Keratinocyte (primary cell): Measurements from ENCODE around the gene SLC12A5. TPM values are rescaled to one million over a fixed set of nuclear protein-coding genes. Genes with fewer than 3 reads are reported as not detected.

Experiments
- DNase-seq: peaks from one replicate; pipeline ENCODE4 v3.0.0-alpha.2; 2011; ENCODE audit warnings: low read depth, missing footprints, low spot score
- FAIRE-seq: peaks from 2 replicates; lab custom pipeline; 2011; peaks lifted over from hg19 to GRCh38; lab: Jason Lieb, UNC
- H2AFZ ChIP-seq: 2 replicates; pipeline ENCODE4 v1.6.0; 2012; ENCODE audit warnings: low read length, control low read depth, inconsistent platforms; ENCODE audit not compliant: control insufficient read depth
- H3K27ac ChIP-seq: 2 replicates; pipeline ENCODE4 v1.5.1; 2011; ENCODE audit warnings: low read length; ENCODE audit not compliant: control insufficient read depth, insufficient read depth
- H3K27me3 ChIP-seq: 3 replicates; pipeline ENCODE4 v1.6.0; 2011; ENCODE audit warnings: low read length; ENCODE audit not compliant: control insufficient read depth, insufficient read depth; ENCODE audit errors: extremely low read depth
- H3K36me3 ChIP-seq, 2 experiments: 2 replicates in 1 of 2; 3 replicates in 1 of 2; pipeline ENCODE4 v1.5.1; 2011; ENCODE audit warnings: low read length in 2 of 2, mild to moderate bottlenecking in 1 of 2; ENCODE audit not compliant: control insufficient read depth in 2 of 2, insufficient read depth in 2 of 2; ENCODE audit errors: extremely low read depth in 1 of 2
- H3K4me1 ChIP-seq: 3 replicates; pipeline ENCODE4 v1.5.1; 2011; ENCODE audit warnings: low read length; ENCODE audit not compliant: control insufficient read depth, insufficient read depth; ENCODE audit errors: extremely low read depth
- H3K4me2 ChIP-seq: 3 replicates; pipeline ENCODE4 v1.6.0; 2011; ENCODE audit warnings: low read depth, low read length; ENCODE audit not compliant: control insufficient read depth, insufficient read depth; ENCODE audit errors: extremely low read depth
- H3K4me3 ChIP-seq, 3 experiments: fragments of 200-600 bp in 1 of 3; sonication (generic) in 1 of 3; 2 replicates in 2 of 3; 3 replicates in 1 of 3; pipeline ENCODE4 v1.5.1; 2011 to 2016; ENCODE audit warnings: low read length in 3 of 3, mild to moderate bottlenecking in 3 of 3, control low read depth in 2 of 3, inconsistent platforms in 1 of 3, low read depth in 1 of 3, mixed read lengths in 1 of 3, mixed run types in 1 of 3, moderate library complexity in 1 of 3; ENCODE audit not compliant: control insufficient read depth in 2 of 3, insufficient read depth in 2 of 3; ENCODE audit errors: extremely low read depth in 1 of 3
- H3K79me2 ChIP-seq: 2 replicates; pipeline ENCODE4 v1.6.0; 2012; ENCODE audit warnings: low read length; ENCODE audit not compliant: control insufficient read depth, insufficient read depth
- H3K9ac ChIP-seq: 3 replicates; pipeline ENCODE4 v1.6.0; 2011; ENCODE audit warnings: low read length; ENCODE audit not compliant: control insufficient read depth, insufficient read depth; ENCODE audit errors: extremely low read depth
- H3K9me1 ChIP-seq: 3 replicates; pipeline ENCODE4 v1.6.0; 2011; ENCODE audit warnings: low read length; ENCODE audit not compliant: control insufficient read depth, insufficient read depth; ENCODE audit errors: extremely low read depth
- H3K9me3 ChIP-seq: 2 replicates; pipeline ENCODE4 v1.5.1; 2012; ENCODE audit warnings: low read depth, low read length; ENCODE audit not compliant: control insufficient read depth
- H4K20me1 ChIP-seq: 3 replicates; pipeline ENCODE4 v1.6.0; 2011; ENCODE audit warnings: low read length; ENCODE audit not compliant: control insufficient read depth, insufficient read depth; ENCODE audit errors: extremely low read depth
- EZH2 ChIP-seq: IDR thresholded peaks from one replicate; pipeline ENCODE4 v1.6.1; 2012; ENCODE audit warnings: inconsistent platforms, mild to moderate bottlenecking, low read length, moderate library complexity
- dilution Hi-C: fragments of 300-500 bp; cut with MboI; formaldehyde crosslinking; loops from one replicate; pipeline ENCODE4 v1.7.0; 2020; ENCODE audit warnings: low sequenced_read_pairs; ENCODE audit not compliant: extremely low pct_ligation_motif_present
- polyA plus RNA-seq, 5 experiments: library from polyadenylated mRNA; depleted of rRNA in 3 of 5; stranded (reverse) in 3 of 5; stranded (forward) in 1 of 5; unstranded in 1 of 5; fragments of >200 nt; gene quantifications; 1 replicate in 1 of 5; 2 replicates in 3 of 5; 3 replicates in 1 of 5; pipeline versions ENCODE4 v1.2.1 to v1.2.3, GENCODE V29; 2011 to 2012; ENCODE audit warnings: missing spikeins in 2 of 5, low read depth in 1 of 5, low replicate concordance in 1 of 5
- TF ChIP-seq, protein P1 (sequence below), 3 experiments: IDR thresholded peaks in 1 of 3; conservative IDR thresholded peaks in 1 of 3; optimal IDR thresholded peaks in 1 of 3; 2 replicates in 2 of 3; 3 replicates in 1 of 3; pipeline versions ENCODE3 to v1.5.1; 2011; ENCODE audit warnings: low read length in 3 of 3, mild to moderate bottlenecking in 3 of 3, moderate library complexity in 2 of 3, control low read depth in 1 of 3, inconsistent platforms in 1 of 3; ENCODE audit not compliant: insufficient read depth in 2 of 3; ENCODE audit errors: extremely low read depth in 1 of 3

SLC12A5 gene
- polyA plus RNA-seq, 1 donor (not counting 4 experiments of a cell fraction or from before 2014, with no cell fraction given) = not detected

DNA sequence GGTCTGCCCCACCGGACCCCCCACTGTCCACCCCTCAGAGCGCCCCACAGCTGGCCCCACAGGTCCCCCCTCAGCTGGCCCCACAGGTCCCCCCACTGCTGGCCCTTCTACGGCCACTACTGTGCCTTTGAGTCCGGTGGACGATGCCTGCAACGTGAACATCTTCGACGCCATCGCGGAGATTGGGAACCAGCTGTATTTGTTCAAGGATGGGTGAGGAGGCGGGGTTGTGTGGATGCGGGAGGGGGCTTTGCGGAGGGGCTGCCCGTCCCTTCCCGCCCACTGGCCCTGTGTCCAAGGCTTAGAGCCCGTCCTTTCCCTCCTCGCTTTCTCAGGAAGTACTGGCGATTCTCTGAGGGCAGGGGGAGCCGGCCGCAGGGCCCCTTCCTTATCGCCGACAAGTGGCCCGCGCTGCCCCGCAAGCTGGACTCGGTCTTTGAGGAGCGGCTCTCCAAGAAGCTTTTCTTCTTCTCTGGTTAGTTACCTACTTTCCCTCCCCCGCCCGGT lies 15.6 kb upstream of the SLC12A5 start:
- peaks cover 33% of the 10 kb centered on the region for H3K27me3 ChIP-seq
- H4K20me1 ChIP-seq = no peaks in the 10 kb centered on the region
- dilution Hi-C loops = no loop called here
- no peaks in the 10 kb centered on the region for H3K9me1 ChIP-seq
- H2AFZ ChIP-seq = no peak overlapping the region
- no peak overlapping the region for H3K27ac ChIP-seq
- H3K36me3 ChIP-seq = no peaks in the 10 kb centered on the region
- no peak overlapping the region for H3K4me3 ChIP-seq
- H3K79me2 ChIP-seq = no peaks in the 10 kb centered on the region
- peaks cover 10% of the 10 kb centered on the region for H3K4me1 ChIP-seq
- TF ChIP-seq, protein P1, sequence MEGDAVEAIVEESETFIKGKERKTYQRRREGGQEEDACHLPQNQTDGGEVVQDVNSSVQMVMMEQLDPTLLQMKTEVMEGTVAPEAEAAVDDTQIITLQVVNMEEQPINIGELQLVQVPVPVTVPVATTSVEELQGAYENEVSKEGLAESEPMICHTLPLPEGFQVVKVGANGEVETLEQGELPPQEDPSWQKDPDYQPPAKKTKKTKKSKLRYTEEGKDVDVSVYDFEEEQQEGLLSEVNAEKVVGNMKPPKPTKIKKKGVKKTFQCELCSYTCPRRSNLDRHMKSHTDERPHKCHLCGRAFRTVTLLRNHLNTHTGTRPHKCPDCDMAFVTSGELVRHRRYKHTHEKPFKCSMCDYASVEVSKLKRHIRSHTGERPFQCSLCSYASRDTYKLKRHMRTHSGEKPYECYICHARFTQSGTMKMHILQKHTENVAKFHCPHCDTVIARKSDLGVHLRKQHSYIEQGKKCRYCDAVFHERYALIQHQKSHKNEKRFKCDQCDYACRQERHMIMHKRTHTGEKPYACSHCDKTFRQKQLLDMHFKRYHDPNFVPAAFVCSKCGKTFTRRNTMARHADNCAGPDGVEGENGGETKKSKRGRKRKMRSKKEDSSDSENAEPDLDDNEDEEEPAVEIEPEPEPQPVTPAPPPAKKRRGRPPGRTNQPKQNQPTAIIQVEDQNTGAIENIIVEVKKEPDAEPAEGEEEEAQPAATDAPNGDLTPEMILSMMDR (optimal IDR thresholded peaks at IDR 0.05 in 1 of 3, IDR thresholded peaks at IDR 0.05 in 1 of 3, conservative IDR thresholded peaks at IDR 0.05 in 1 of 3; ENCODE audit: extremely low read depth in 1 of 3, insufficient read depth in 2 of 3, low read length in 3 of 3) = no peak
- TF ChIP-seq EZH2 = no peak
- H3K9me3 ChIP-seq = no peaks in the 10 kb centered on the region
- H3K9ac ChIP-seq = no peak overlapping the region
- DNase-seq (no peak), FAIRE-seq (no peak)
- H3K4me2 ChIP-seq = peak overlapping the region; percentile 54

DNA sequence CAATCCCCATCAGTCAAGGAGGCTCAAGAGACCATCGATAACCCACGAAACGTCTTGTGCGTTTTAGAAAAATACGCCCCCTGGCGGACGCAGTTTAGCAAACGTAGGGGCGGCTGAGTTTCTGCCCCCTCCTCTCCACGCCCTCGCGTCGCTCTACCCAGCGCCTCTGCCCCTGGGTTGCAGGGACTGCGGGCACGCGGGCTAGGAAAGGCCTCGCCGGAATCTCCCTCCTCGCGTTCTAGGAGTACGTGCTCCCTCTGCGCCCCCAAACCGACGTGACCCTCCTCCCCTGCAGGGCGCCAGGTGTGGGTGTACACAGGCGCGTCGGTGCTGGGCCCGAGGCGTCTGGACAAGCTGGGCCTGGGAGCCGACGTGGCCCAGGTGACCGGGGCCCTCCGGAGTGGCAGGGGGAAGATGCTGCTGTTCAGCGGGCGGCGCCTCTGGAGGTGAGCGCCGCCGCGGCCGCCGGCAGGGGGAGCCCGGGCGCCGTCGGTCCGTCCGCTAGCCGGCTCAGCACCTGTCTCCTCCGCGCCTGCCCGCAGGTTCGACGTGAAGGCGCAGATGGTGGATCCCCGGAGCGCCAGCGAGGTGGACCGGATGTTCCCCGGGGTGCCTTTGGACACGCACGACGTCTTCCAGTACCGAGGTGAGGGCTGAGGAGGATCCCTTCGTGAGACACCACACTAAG lies 15.0 kb upstream of the SLC12A5 start:
- H3K36me3 ChIP-seq = no peaks in the 10 kb centered on the region
- H2AFZ ChIP-seq = peak overlapping the region; percentile 58
- peak overlapping the region; percentile 54 for H3K4me2 ChIP-seq
- no peaks in the 10 kb centered on the region for H4K20me1 ChIP-seq
- H3K79me2 ChIP-seq = no peaks in the 10 kb centered on the region
- peaks cover 5% of the 10 kb centered on the region for H3K4me1 ChIP-seq
- no peaks in the 10 kb centered on the region for H3K9me3 ChIP-seq
- TF ChIP-seq, protein P1 (optimal IDR thresholded peaks at IDR 0.05 in 1 of 3, IDR thresholded peaks at IDR 0.05 in 1 of 3, conservative IDR thresholded peaks at IDR 0.05 in 1 of 3; ENCODE audit: extremely low read depth in 1 of 3, insufficient read depth in 2 of 3, low read length in 3 of 3) = peak in 2 of 3 experiments; percentile 57 to 76
- TF ChIP-seq EZH2 = no peak
- dilution Hi-C loops = no loop called here
- no peak for FAIRE-seq
- peaks cover 33% of the 10 kb centered on the region for H3K27me3 ChIP-seq
- no peak overlapping the region for H3K27ac ChIP-seq
- no peak for DNase-seq
- no peaks in the 10 kb centered on the region for H3K9me1 ChIP-seq
- H3K9ac ChIP-seq = no peak overlapping the region
- H3K4me3 ChIP-seq = no peak overlapping the region
